Gastrocnemius medialis (tissue), 4 donors: ENCODE measurements around the gene GRIP2. TPM values are rescaled to one million over a fixed set of nuclear protein-coding genes. Genes with fewer than 3 reads are reported as not detected.

ENCODE experiments used
- ATAC-seq, 2 donors: fragments of 150-250 bp; one replicate each; pipeline ENCODE4 v1.9.1; 2016
- DNase-seq, 2 donors: peaks; one replicate each; pipeline ENCODE4 v3.0.0-alpha.2; 2019
- H3K27ac ChIP-seq, 4 donors: fragments of 200-600 bp; sonication (generic); 1 replicate in 1 of 4; 2 replicates in 3 of 4; pipeline ENCODE4 v1.5.1; 2016 to 2018; ENCODE audit warnings: mild to moderate bottlenecking in 2 of 4, moderate library complexity in 1 of 4
- H3K27me3 ChIP-seq, 3 donors: fragments of 200-600 bp; sonication (generic) in 2 of 3; 1 replicate in 1 of 3; 2 replicates in 2 of 3; pipeline versions ENCODE4 v1.5.1 to v1.6.0; 2016 to 2019; ENCODE audit warnings: mild to moderate bottlenecking in 1 of 3, moderate library complexity in 1 of 3
- H3K36me3 ChIP-seq, 2 donors: fragments of 200-600 bp; sonication (generic) in 1 of 2; one replicate each; pipeline ENCODE4 v1.5.1; 2017 to 2018
- H3K4me1 ChIP-seq, 2 donors: fragments of 200-600 bp; sonication (generic) in 1 of 2; one replicate each; pipeline ENCODE4 v1.5.1; 2016 to 2017; ENCODE audit warnings: mild to moderate bottlenecking in 2 of 2
- H3K4me3 ChIP-seq, 4 donors: fragments of 200-600 bp; sonication (generic) in 3 of 4; 1 replicate in 1 of 4; 2 replicates in 3 of 4; pipeline ENCODE4 v1.5.1; 2016 to 2019; ENCODE audit warnings: mild to moderate bottlenecking in 2 of 4
- H3K9me3 ChIP-seq, 3 donors: fragments of 200-600 bp; sonication (generic) in 2 of 3; 1 replicate in 1 of 3; 2 replicates in 2 of 3; pipeline ENCODE4 v1.5.1; 2016 to 2019
- CTCF ChIP-seq, 5 experiments: fragments of 450-650 bp in 3 of 5; fragments of 200-600 bp in 2 of 5; sonication (generic) in 2 of 5; IDR thresholded peaks in 4 of 5; conservative IDR thresholded peaks in 1 of 5; 1 replicate in 4 of 5; 2 replicates in 1 of 5; pipeline ENCODE4 v1.5.1; 2016 to 2019; ENCODE audit warnings: antibody characterized with exemption in 5 of 5, mild to moderate bottlenecking in 3 of 5, moderate library complexity in 3 of 5
- POLR2A ChIP-seq, 2 donors: fragments of 450-650 bp; IDR thresholded peaks; one replicate each; pipeline ENCODE4 v1.6.1; 2017; ENCODE audit warnings: antibody characterized with exemption in 2 of 2, mild to moderate bottlenecking in 2 of 2, moderate library complexity in 2 of 2
- in situ Hi-C, 4 donors: fragments of 200-750 bp; cut with MboI; loops; one replicate each; pipeline versions ENCODE4 v1.15.0 to v1.8.0; 2017; ENCODE audit warnings: low sequenced_read_pairs in 4 of 4
- intact Hi-C: fragments of 100-400 bp; cut with DNase I; formaldehyde crosslinking; loops from one replicate; pipeline ENCODE4 v1.15.1; 2023; ENCODE audit warnings: low total_unique reads
- total RNA-seq, 4 donors: library from RNA; depleted of rRNA; stranded (reverse); fragments of >200 nt; gene quantifications; one replicate each; pipeline versions ENCODE4 v1.1.0 to v1.2.3, GENCODE V29; 2016

Gene GRIP2
- total RNA-seq, 4 donors from 2014 or later, result 2.8 to 12.6 (median 4.6) TPM

- Histone ChIP-seq H3K27ac (no peak overlapping the region), H3K4me1 (no peaks in the 10 kb centered on the region), H3K36me3 (no peaks in the 10 kb centered on the region), H3K27me3 (no peaks in the 10 kb centered on the region), H3K9me3 (no peaks in the 10 kb centered on the region), H3K4me3 (no peak overlapping the region)
- ATAC-seq (no peak), DNase-seq (no peak)
- intact Hi-C loops (no loop called here), in situ Hi-C loops (no loop called here)
- TF ChIP-seq POLR2A (IDR thresholded peaks at IDR 0.05) (no peak), CTCF (IDR thresholded peaks at IDR 0.05 in 4 of 5, conservative IDR thresholded peaks at IDR 0.05 in 1 of 5) (no peak)
Measured at GRCh38 chr3:14576163-14576562, 36.0 kb upstream of the GRIP2 start.

- intact Hi-C loops (no loop called here), in situ Hi-C loops (no loop called here)
- H3K27me3 ChIP-seq, result no peaks in the 10 kb centered on the region
- no peak overlapping the region for H3K27ac ChIP-seq
- ATAC-seq, result no peak
- DNase-seq, result no peak
- no peaks in the 10 kb centered on the region for H3K4me1 ChIP-seq
- no peaks in the 10 kb centered on the region for H3K9me3 ChIP-seq
- no peak overlapping the region for H3K4me3 ChIP-seq
- H3K36me3 ChIP-seq, result no peaks in the 10 kb centered on the region
- no peak for TF ChIP-seq POLR2A (IDR thresholded peaks at IDR 0.05)
- TF ChIP-seq CTCF (IDR thresholded peaks at IDR 0.05 in 4 of 5, conservative IDR thresholded peaks at IDR 0.05 in 1 of 5), result no peak
Measured at GRCh38 chr3:14574183-14574582, 34.0 kb upstream of the GRIP2 start.

- Histone ChIP-seq H3K4me3 (no peak overlapping the region), H3K36me3 (no peaks in the 10 kb centered on the region), H3K9me3 (no peaks in the 10 kb centered on the region), H3K27ac (no peak overlapping the region), H3K4me1 (no peaks in the 10 kb centered on the region), H3K27me3 (no peaks in the 10 kb centered on the region)
- in situ Hi-C loops, result no loop called here
- no peak for ATAC-seq
- DNase-seq, result no peak
- intact Hi-C loops, result no loop called here
- TF ChIP-seq POLR2A (IDR thresholded peaks at IDR 0.05) (no peak), CTCF (IDR thresholded peaks at IDR 0.05 in 4 of 5, conservative IDR thresholded peaks at IDR 0.05 in 1 of 5) (no peak)
Measured at GRCh38 chr3:14573706-14574105, 33.6 kb upstream of the GRIP2 start.

GRCh38 chr3:14570864-14571263, 30.7 kb upstream of the GRIP2 start:
- no peak for ATAC-seq
- Histone ChIP-seq H3K36me3 (no peaks in the 10 kb centered on the region), H3K4me3 (no peak overlapping the region), H3K9me3 (no peaks in the 10 kb centered on the region), H3K27ac (no peak overlapping the region), H3K27me3 (no peaks in the 10 kb centered on the region), H3K4me1 (no peaks in the 10 kb centered on the region)
- in situ Hi-C loops (no loop called here), intact Hi-C loops (no loop called here)
- TF ChIP-seq CTCF (IDR thresholded peaks at IDR 0.05 in 4 of 5, conservative IDR thresholded peaks at IDR 0.05 in 1 of 5) (no peak), POLR2A (IDR thresholded peaks at IDR 0.05) (no peak)
- no peak for DNase-seq

DNA sequence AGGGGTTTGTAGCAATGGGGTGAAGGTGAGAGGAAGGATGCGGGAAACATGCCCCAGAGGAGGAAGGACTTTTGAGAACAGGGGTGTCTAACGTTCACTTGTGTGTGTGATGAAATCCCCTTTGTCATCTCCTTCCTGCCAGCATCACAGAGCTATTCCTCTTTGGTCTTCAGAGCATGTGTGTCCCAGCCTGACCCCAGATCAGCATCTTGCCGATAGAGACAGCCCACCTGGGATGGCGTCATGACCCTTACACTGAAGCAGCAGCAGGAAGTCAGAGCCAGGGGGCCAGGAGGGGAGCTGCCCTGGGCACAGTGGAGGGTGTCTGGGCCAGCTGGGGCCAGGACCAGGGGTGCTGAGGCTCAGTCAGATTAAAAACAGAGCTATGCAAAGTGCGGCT, 29.9 kb upstream of the GRIP2 start:
- Histone ChIP-seq H3K4me1 (no peaks in the 10 kb centered on the region), H3K9me3 (no peaks in the 10 kb centered on the region), H3K27me3 (no peaks in the 10 kb centered on the region), H3K4me3 (no peak overlapping the region), H3K36me3 (no peaks in the 10 kb centered on the region), H3K27ac (no peak overlapping the region)
- DNase-seq, result no peak
- intact Hi-C loops, result no loop called here
- no peak for TF ChIP-seq CTCF (IDR thresholded peaks at IDR 0.05 in 4 of 5, conservative IDR thresholded peaks at IDR 0.05 in 1 of 5)
- TF ChIP-seq POLR2A (IDR thresholded peaks at IDR 0.05), result no peak
- in situ Hi-C loops, result no loop called here
- ATAC-seq, result no peak
